HS-27A (cell line): ENCODE data around the gene ANKRD30A.
"Not testable (repeated sequence)": the region's sequence is repeated elsewhere in the genome, so short reads cannot be mapped to it uniquely, and the experiment has no call there.

ENCODE experiments used
- DNase-seq: peaks from one replicate; pipeline ENCODE4 v3.0.0-alpha.2; 2012; ENCODE audit warnings: low read depth, missing footprints

Gene ANKRD30A

GRCh38 chr10:37125191-37125732 is at the start of gene ANKRD30A:
ANKRD30A (plus strand) TSS chr10:37125598; CDS start chr10:37125788, 190 bp downstream.
- DNase-seq: no peak

DNA sequence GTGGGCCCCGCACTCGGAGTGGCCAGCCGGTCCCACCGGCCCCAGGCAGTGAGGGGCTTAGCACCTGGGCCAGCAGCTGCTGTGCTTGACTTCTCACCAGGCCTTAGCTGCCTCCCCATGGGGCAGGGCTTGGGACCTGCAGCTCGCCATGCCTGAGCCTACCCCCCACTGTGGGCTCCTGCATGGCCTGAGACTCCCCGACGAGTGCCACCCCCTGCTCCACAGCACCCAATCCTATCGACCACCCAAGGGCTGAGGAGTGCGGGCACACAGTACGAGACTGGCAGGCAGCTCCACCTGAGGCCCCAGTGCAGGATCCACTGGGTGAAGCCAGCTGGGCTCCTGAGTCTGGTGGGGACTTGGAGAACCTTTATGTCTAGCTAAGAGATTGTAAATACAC is 49.3 kb upstream of the ANKRD30A start:
- not testable (repeated sequence) for DNase-seq

DNA sequence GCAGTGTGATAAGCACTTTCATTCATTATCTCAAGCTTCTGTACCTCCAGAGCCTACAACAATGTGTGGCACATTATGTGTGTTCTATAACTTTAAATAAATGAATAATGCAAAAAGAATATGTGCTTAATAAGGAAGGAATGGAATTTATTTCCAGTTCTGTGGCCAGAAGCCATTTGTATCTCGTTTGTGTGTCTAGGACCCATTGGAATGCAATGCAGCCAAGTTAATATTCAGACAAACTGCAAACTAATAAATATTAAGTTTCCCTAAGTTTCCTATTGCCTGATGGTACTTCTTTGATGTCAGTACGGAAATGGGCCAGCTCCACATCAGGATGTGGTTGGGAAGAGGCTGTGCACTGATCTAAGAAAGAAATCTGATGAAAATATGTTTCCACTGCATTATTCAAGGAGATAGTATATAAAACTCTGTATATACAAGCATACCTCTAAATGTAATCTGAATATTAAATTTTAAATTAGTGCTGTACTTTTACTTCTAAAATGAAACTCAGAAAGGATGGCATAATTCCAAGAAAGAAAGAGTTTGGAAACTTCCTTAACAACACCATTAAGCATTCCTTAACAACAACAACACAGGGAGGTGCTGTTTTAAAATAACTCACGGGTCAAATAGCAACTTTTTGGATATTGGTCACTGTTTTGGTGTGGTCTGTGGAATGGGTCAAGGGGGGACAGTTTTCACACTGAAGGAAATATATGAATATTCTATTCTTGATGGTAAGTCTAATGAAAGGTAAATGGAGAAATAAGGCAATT is 29.4 kb upstream of the ANKRD30A start:
- no peak for DNase-seq

- no peak for DNase-seq
Observed at GRCh38 chr10:37101261-37101660, 24.1 kb upstream of the ANKRD30A start.

DNA sequence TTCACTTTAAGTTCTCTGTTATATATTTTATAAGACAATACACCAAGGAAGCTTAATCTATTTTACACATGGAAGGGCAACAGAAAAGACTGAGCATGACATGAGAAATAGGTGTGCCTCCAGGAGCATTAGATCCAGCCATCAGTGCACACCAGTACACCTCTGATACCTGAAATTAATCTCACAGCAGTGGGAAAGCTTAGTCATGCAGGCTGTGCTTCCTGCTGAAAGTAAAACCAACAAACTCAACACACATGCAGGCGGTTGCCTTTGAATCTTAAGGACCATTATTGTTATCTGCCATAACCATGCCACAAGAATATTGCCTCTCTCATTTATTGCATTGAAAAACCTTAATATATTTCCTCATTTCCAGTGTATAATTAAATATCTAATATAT is 16.4 kb upstream of the ANKRD30A start:
- DNase-seq: no peak

DNA sequence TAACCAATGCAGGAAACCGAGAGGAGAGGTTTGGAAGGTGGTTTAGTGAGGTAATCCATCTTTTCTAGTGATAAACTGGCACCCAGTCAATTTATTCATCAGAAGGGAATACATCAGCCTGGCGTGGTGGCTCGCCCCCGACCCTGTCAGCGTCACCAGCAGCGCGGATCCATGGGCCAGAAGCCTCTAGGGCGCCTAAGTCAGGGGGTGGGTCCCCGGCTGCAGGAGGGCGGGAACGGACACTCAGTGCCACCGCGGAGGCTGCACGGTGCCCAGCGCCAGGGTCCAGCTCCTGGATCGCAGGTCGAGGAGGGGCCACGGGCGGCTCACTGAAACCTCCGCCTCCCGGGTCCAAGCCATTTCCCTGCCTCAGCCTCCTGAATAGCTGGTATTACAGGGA is 866 bp upstream of the ANKRD30A start:
- DNase-seq: no peak

GRCh38 chr10:37125921-37126320 is 523 bp downstream of the ANKRD30A start:
- DNase-seq: no peak

GRCh38 chr10:37146443-37146842 is 21.0 kb downstream of the ANKRD30A start:
- no peak for DNase-seq

DNA sequence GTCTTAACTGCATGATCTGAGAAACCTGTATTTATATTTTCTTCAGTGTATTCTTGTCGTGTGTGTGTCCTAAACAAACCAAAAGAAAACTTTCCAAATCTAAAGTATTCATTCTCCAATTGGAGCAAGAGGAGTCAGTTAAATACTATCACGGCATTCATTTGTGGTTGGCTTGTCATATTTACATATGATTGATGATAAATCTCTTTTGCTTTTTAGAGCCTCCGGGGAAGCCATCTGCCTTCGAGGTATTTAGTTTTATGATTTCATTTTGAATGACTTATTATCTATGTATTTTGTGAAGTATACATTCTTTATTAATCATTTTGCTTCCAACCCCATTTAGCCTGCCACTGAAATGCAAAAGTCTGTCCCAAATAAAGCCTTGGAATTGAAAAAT is 37.0 kb downstream of the ANKRD30A start:
- not testable (repeated sequence) for DNase-seq

DNA sequence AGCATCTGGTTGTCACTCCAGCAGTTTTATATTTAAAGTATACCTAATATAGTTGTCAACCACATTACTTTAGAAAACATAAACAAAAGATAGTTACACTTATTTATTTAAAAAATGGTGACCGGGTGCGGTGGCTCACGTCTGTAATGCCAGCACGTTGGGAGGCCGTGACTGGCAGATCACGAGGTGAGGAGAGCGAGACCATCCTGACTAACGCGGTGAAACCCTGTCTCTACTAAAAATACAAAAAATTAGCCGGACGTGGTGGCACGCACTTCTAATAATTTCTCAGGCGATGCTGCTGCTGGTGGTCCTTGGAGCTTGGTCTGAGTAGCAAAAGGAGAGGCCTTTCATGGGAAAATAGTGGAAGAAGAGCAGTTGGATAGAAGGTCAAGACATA is 46.5 kb downstream of the ANKRD30A start:
- not testable (repeated sequence) for DNase-seq

GRCh38 chr10:37178296-37178695 is 52.9 kb downstream of the ANKRD30A start:
- DNase-seq: not testable (repeated sequence)

GRCh38 chr10:37182719-37183118 is 57.3 kb downstream of the ANKRD30A start:
- DNase-seq: not testable (repeated sequence)

DNA sequence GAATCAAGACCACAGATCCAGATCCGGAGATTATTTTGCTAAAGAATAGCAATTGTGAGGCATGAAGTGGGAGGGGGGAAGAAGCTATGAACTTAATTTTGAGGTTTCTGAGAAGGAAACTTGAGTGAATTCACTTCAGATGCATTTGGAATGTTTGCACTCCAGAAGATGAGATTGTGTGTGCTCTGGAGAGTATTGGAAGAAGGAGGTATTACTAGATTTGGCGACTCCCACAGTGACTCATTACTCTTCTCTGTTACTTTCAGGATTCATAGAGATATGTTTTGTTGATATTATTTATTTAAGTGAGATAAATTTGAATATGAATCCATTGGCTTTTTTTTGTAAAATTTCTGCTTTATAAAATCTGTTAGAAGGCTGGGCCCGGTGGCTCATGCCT is 80.7 kb downstream of the ANKRD30A start:
- DNase-seq: no peak

GRCh38 chr10:37220866-37221265 is 95.5 kb downstream of the ANKRD30A start:
- no peak for DNase-seq

GRCh38 chr10:37222046-37222445 is 96.6 kb downstream of the ANKRD30A start:
- no peak for DNase-seq

GRCh38 chr10:37225163-37225562 is 99.8 kb downstream of the ANKRD30A start:
- DNase-seq: no peak

- no peak for DNase-seq
Observed at GRCh38 chr10:37226524-37226923, 101.1 kb downstream of the ANKRD30A start.

- no peak for DNase-seq
Observed at GRCh38 chr10:37234692-37235091, 109.3 kb downstream of the ANKRD30A start.

- DNase-seq: no peak
Observed at GRCh38 chr10:37236093-37236492, 110.7 kb downstream of the ANKRD30A start.

DNA sequence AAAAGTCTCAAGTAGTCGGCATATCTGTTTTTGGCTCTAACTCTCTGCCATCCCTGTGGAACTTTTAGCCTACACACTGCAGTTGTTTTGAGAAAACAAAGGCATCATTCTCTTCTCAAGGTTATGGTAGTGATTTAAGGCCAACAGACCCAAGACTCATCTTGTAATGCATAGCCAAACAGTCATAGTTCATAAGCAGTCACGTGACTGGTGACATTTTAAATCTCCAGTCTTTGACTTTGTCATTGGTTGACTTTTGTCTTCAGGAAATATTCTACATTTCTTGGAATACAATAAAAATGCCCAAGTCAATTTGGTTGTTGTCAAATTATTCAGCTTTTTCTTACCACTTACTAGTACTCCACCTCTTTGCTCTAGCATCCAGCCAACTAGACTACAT is 114.8 kb downstream of the ANKRD30A start:
- DNase-seq: no peak

- no peak for DNase-seq
Observed at GRCh38 chr10:37246637-37247036, 121.2 kb downstream of the ANKRD30A start.

DNA sequence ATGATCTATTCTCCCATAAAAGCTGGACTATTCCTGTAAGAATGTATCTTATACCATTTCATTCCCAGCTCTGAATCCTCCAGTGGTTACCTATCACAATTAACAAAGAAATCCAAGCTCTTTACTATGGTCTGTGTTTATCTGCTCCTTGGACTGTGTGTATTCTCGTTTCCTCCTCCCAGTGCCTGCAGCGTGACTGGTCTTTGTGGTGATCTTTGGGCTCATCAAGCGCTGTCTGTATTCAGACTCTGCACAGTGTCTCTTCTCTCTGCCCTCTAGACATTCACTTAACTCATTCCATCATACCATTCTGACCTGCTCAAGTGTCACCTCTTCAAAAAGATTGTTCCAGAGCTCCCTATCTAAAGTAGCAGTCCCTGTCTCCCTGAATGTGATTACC is 130.4 kb downstream of the ANKRD30A start:
- not testable (repeated sequence) for DNase-seq

DNA sequence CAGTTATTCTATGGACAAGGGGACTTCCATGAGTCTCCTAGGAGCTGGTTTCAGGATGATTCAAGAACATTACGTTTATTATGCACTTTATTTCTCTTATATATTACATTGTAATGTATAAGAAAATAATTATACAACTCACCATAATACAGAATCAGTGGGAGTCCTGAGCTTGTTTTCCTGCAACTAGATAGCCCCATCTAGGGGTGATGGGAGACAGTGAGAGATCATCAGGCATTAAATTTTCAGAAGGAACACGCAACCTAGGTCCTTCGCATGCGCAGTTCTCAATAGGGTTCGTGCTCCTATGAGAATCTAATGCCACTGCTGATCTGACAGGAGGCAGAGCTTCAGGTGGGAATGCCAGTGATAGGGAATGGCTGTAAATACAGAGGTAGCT is 137.9 kb downstream of the ANKRD30A start:
- DNase-seq: no peak

GRCh38 chr10:37268266-37268665 is 142.9 kb downstream of the ANKRD30A start:
- no peak for DNase-seq
